Ovary (tissue), 9 donors: ENCODE measurements around the gene GJB4. TPM values are rescaled to one million over a fixed set of nuclear protein-coding genes. Genes with fewer than 3 reads are reported as not detected.

Experiments
- DNase-seq, 5 donors: peaks; one replicate each; pipeline ENCODE4 v3.0.0-alpha.2; 2019 to 2020
- H3K27ac ChIP-seq, 2 donors: fragments of 200-600 bp; one replicate each; pipeline versions ENCODE4 v1.5.1 to v1.8.0; 2019 to 2022
- H3K27me3 ChIP-seq: fragments of 200-600 bp; one replicate; pipeline ENCODE4 v1.8.0; 2022
- H3K36me3 ChIP-seq: fragments of 200-600 bp; sonication (generic); one replicate; pipeline ENCODE4 v1.5.1; 2019
- H3K4me1 ChIP-seq: one replicate; pipeline ENCODE4 v1.8.1; 2013; ENCODE audit warnings: mild to moderate bottlenecking, moderate library complexity; ENCODE audit not compliant: insufficient read depth
- H3K4me3 ChIP-seq: fragments of 200-600 bp; sonication (generic); one replicate; pipeline ENCODE4 v1.5.1; 2017
- H3K9me3 ChIP-seq, 2 donors: fragments of 200-600 bp in 1 of 2; sonication (generic) in 1 of 2; one replicate each; pipeline versions ENCODE4 v1.5.1 to v1.8.1; 2013 to 2019; ENCODE audit warnings: mild to moderate bottlenecking in 1 of 2, moderate library complexity in 1 of 2
- EP300 ChIP-seq: sonication (generic); formaldehyde crosslinking; IDR thresholded peaks from one replicate; pipeline ENCODE4 v1.6.1; 2017; ENCODE audit warnings: antibody characterized with exemption
- POLR2A ChIP-seq: fragments of 450-650 bp; IDR thresholded peaks from one replicate; pipeline ENCODE4 v1.6.1; 2017; ENCODE audit warnings: antibody characterized with exemption, mild to moderate bottlenecking, moderate library complexity
- WGBS, 3 donors: extraction: QIAGEN DNeasy Blood & Tissue Kit in 1 of 3; methylation state at CpG; one replicate each; pipeline versions ENCODE4 v1.1.5 to v1.1.7; 2013 to 2017; 5-methylcytosine and 5-hydroxymethylcytosine counted together
- intact Hi-C, 4 donors: fragments of 100-400 bp; cut with DNase I; formaldehyde crosslinking; loops; one replicate each; pipeline versions ENCODE4 v1.11.0 to v1.15.1; 2022 to 2023
- polyA plus RNA-seq, 2 donors: library from polyadenylated mRNA; stranded (reverse); fragments of 200-250 nt in 1 of 2; fragments of 350-450 nt in 1 of 2; fragmentation: Illumina TruSeq in 1 of 2; extraction: RNeasy Lipid Tissue Mini Kit (QIAGEN cat#74804) in 1 of 2; gene quantifications; one replicate each; pipeline ENCODE4 v1.2.3, GENCODE V29; 2013 to 2014
- total RNA-seq, 7 donors: library from RNA; depleted of rRNA in 2 of 7; stranded (reverse); fragments of >200 nt in 2 of 7; fragmentation: NEBNext Ultra II Directional in 3 of 7; extraction: Animal tissue kit (Norgen Biotek cat#: 25700) in 3 of 7; gene quantifications; one replicate each; pipeline versions ENCODE4 v1.1.0 to v1.2.4, GENCODE V29; 2016 to 2023
- TF ChIP-seq, protein P1 (sequence below), 3 donors: fragments of 450-650 bp in 2 of 3; fragments of 200-600 bp in 1 of 3; IDR thresholded peaks; one replicate each; pipeline versions ENCODE4 v1.5.1 to v1.8.0; 2016 to 2022; ENCODE audit warnings: antibody characterized with exemption in 3 of 3, mild to moderate bottlenecking in 1 of 3
- donor health status: DM: no; HTN: no; CAD: no; lungs with moderate emphysema.
- donor health status: DM: no; HTN: no; CAD: no.
- donor health status: Bipolar disorder and iron deficiency.
- donor health status: DM: yes; HTN: yes; CAD: no.
- donor health status: DM: no; HTN: no; CAD: no.
- donor health status: DM: yes; HTN: yes; CAD: no.

The GJB4 gene
- total and polyA plus RNA-seq, 9 donors = not detected

- no peak within 1 kb of the TSS for H3K27ac ChIP-seq
These were observed 21.7 kb downstream of the GJB4 start, which contains the start of gene GJB3 for GRCh38 chr1:34781071-34781843. GJB3 (plus strand) TSS chr1:34781214; CDS start chr1:34784763, 3,549 bp downstream.

DNA sequence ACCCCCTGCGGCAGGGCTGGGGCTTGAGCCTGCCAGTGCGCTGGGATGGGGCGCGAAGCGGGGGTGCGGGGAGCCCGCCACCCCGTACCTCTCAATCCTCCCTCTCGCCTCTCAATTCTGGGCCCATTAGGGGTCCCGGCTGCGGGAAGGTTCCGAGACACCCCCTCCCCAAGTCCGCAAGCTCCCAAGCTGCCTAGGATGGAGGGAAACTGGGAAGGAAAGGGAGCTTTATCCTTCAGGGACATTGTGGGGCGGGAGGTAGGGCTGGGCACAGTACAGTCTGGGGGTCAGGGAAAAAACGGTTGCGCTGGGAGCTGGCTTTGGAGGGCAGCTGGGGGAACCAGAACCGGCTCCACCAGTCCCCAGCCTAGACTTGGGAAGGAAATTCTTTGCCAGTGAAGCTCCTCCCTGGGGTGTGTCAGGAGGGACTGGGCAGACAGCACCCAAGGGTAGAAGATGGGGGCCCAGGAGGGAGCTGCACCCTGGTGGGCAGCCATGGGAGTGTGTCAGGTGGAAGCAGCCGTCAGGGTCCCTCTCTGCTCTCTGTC lies 22.4 kb downstream of the GJB4 start:
- no peak for DNase-seq
- intact Hi-C loops = no loop called here
- H3K4me3 ChIP-seq = peak overlapping the region; percentile 14
- H3K27me3 ChIP-seq = no peaks in the 10 kb centered on the region
- no peaks in the 10 kb centered on the region for H3K36me3 ChIP-seq
- no peak for TF ChIP-seq EP300
- TF ChIP-seq, protein P1, sequence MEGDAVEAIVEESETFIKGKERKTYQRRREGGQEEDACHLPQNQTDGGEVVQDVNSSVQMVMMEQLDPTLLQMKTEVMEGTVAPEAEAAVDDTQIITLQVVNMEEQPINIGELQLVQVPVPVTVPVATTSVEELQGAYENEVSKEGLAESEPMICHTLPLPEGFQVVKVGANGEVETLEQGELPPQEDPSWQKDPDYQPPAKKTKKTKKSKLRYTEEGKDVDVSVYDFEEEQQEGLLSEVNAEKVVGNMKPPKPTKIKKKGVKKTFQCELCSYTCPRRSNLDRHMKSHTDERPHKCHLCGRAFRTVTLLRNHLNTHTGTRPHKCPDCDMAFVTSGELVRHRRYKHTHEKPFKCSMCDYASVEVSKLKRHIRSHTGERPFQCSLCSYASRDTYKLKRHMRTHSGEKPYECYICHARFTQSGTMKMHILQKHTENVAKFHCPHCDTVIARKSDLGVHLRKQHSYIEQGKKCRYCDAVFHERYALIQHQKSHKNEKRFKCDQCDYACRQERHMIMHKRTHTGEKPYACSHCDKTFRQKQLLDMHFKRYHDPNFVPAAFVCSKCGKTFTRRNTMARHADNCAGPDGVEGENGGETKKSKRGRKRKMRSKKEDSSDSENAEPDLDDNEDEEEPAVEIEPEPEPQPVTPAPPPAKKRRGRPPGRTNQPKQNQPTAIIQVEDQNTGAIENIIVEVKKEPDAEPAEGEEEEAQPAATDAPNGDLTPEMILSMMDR (IDR thresholded peaks at IDR 0.05) = no peak
- TF ChIP-seq POLR2A = no peak
- 3 to 6% (median 5%) methylated on average over 14 to 18 of the region's 18 CpGs for WGBS, 3 donors
- no peaks in the 10 kb centered on the region for H3K9me3 ChIP-seq
- peaks cover 4% of the 10 kb centered on the region for H3K4me1 ChIP-seq
- H3K27ac ChIP-seq = no peak overlapping the region

More at GRCh38 chr1:34781071-34781843, 21.7 kb downstream of the GJB4 start, which contains the start of gene GJB3:
- H3K9me3 ChIP-seq = no peaks in the 10 kb centered on the region
- TF ChIP-seq, protein P1 (IDR thresholded peaks at IDR 0.05) = no peak
- TF ChIP-seq EP300 (no peak), POLR2A (no peak)
- no peaks in the 10 kb centered on the region for H3K36me3 ChIP-seq
- intact Hi-C loops = no loop called here
- H3K4me1 ChIP-seq = peaks cover 4% of the 10 kb centered on the region
- H3K27me3 ChIP-seq = no peaks in the 10 kb centered on the region
- 0 to 1% (median 1%) methylated on average over 44 to 62 of the region's 62 CpGs for WGBS, 3 donors
- no peak for DNase-seq
- peak within 1 kb of the TSS; percentile 14 for H3K4me3 ChIP-seq

GRCh38 chr1:34784751-34785221 lies 25.2 kb downstream of the GJB4 start:
- H3K36me3 ChIP-seq = no peaks in the 10 kb centered on the region
- no peak overlapping the region for H3K27ac ChIP-seq
- H3K4me3 ChIP-seq = no peak overlapping the region
- 85 to 88% (median 87%) methylated on average over 28 of the region's 28 CpGs for WGBS, 3 donors
- H3K27me3 ChIP-seq = no peaks in the 10 kb centered on the region
- no peak for DNase-seq
- intact Hi-C loops = loop anchor here in 2 of 4 donors (5.0 kb wide), 2 partner anchors 68 to 83 kb away; no protein-coding TSS in a partner anchor
- no peaks in the 10 kb centered on the region for H3K9me3 ChIP-seq
- no peak for TF ChIP-seq EP300
- H3K4me1 ChIP-seq = peaks cover 4% of the 10 kb centered on the region

GRCh38 chr1:34785231-34785874 lies 25.8 kb downstream of the GJB4 start:
- WGBS, 3 donors = 78 to 85% (median 82%) methylated on average over 22 of the region's 22 CpGs
- Histone ChIP-seq H3K27me3 (no peaks in the 10 kb centered on the region), H3K4me1 (peaks cover 4% of the 10 kb centered on the region), H3K4me3 (no peak overlapping the region), H3K36me3 (no peaks in the 10 kb centered on the region), H3K9me3 (no peaks in the 10 kb centered on the region), H3K27ac (no peak overlapping the region)
- TF ChIP-seq, protein P1 (IDR thresholded peaks at IDR 0.05) = no peak
- no peak for TF ChIP-seq POLR2A
- no peak for TF ChIP-seq EP300
- no peak for DNase-seq
- intact Hi-C loops = loop anchor here in 2 of 4 donors (5.0 kb wide), 2 partner anchors 67 to 82 kb away; no protein-coding TSS in a partner anchor
